GM12801 (cell line): Measurements from ENCODE around the gene MYH13.

Experiments
- TF ChIP-seq, protein P1 (sequence below): IDR thresholded peaks from one replicate; pipeline ENCODE4 v1.5.1; 2011; ENCODE audit warnings: control low read depth; ENCODE audit not compliant: insufficient read length; ENCODE audit errors: extremely low read depth

Gene MYH13

DNA sequence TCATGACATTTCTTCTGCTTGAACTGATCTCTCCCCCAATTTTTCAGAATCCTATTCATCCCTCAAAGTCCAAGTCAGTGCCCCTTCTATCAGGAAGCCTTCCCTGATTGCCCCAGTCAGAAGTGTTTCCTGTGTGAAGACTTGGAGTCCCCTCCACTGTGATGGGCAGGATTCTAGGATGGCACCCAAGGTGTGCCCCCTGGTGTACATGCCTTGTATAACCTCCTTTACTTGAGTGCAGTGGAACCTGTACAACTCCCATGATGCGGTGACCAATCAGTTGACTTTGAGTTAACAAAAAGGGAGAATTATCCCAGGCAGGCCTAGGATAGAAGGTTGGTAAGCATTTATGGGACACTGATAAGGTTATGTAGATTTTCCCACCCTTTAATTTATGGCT, 23.4 kb downstream of the MYH13 start:
- TF ChIP-seq, protein P1, sequence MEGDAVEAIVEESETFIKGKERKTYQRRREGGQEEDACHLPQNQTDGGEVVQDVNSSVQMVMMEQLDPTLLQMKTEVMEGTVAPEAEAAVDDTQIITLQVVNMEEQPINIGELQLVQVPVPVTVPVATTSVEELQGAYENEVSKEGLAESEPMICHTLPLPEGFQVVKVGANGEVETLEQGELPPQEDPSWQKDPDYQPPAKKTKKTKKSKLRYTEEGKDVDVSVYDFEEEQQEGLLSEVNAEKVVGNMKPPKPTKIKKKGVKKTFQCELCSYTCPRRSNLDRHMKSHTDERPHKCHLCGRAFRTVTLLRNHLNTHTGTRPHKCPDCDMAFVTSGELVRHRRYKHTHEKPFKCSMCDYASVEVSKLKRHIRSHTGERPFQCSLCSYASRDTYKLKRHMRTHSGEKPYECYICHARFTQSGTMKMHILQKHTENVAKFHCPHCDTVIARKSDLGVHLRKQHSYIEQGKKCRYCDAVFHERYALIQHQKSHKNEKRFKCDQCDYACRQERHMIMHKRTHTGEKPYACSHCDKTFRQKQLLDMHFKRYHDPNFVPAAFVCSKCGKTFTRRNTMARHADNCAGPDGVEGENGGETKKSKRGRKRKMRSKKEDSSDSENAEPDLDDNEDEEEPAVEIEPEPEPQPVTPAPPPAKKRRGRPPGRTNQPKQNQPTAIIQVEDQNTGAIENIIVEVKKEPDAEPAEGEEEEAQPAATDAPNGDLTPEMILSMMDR: no peak

DNA sequence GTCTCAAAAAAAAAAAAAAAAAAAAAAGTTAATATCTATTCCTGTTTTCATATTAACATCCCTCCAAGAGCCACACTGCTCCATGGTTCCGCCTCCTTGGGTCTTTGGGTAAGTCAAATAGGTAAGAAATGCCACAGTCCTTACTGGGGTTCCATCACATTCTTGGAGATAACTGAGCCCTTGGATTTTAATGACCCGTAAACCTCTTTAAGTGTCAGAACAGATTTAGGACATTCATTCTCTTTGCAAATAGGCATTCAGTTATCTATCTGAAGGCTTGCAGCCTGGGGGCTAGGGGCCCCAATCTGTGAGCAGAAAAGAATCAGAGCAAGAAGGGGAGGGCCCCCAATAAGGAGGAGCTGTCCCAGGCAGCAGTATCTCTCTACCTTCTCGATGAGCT, 28.0 kb downstream of the MYH13 start:
- TF ChIP-seq, protein P1: no peak

DNA sequence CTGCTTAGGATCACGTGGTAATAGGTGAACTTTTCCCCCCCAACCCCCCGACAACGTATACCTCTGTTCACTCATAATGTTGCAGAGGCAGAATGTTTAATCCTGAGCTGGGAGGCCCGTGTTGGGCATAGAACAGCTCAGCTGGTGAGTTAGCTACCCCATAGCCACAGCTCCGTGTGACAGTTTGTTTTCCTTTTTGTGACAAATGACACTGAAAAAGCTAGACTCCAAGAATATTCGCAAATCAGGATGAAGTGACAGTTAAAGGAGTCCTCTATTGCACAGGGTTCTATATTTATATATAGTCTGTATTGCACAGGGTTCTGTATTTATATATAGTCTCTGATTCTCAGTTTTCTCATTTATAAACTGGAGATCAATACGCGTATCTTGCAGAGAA, 33.8 kb downstream of the MYH13 start:
- TF ChIP-seq, protein P1: no peak

DNA sequence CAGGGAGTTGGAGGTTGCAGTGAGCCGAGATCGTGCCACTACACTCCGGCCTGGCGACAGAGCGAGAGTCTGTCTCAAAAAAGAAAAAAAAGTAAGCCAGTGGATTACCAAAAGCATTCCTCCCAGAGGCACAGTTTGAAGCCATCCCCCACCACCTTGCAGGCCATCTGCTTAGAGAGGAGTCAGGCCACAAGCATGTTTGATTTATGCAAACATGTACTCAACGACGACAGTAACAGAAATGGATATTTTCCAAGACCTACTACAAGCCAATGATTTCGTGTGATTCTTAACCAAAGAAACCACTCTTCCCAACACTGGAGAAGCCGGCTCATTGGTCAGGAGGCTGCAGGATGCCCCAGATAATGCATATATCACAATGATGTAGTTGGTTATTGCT, 34.8 kb downstream of the MYH13 start:
- TF ChIP-seq, protein P1: no peak

DNA sequence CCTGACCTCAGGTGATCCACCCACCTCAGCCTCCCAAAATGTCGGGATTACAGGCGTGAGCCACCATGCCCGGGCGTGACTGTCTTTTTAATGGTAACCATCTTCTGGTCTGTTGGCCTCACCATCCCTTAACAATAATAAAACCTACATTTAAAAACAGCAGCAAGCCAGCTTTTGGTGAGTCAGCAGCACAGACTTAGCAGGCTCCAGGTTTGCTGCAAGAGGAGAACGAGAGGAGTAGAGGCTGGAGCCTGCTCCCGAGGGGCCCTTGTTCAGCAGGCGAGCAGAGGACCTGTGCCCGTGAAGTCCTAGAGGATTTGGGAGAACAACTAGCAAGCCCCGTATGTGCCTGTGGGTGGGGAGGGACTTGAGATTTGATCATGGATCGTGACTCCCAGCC, 35.7 kb downstream of the MYH13 start:
- TF ChIP-seq, protein P1: no peak

DNA sequence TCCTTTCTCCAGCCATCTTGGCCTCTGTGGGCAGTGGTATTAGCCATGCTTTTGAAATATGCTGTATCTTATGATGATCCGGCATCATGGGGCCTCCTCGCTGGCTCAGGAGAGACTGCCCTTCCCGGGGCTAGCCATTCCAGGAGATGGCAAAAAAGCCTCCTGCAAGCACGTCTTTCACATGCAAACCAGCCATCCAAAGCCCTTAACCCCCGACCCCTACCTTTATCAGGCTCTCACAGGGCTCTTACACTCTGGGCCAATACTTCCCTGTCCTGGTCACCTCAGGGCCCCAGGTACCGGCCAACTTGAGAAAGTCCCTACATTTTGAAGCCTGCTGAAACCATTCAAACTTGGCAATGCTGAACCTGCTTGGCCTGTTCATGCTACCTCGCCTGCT, 36.4 kb downstream of the MYH13 start:
- TF ChIP-seq, protein P1: no peak

DNA sequence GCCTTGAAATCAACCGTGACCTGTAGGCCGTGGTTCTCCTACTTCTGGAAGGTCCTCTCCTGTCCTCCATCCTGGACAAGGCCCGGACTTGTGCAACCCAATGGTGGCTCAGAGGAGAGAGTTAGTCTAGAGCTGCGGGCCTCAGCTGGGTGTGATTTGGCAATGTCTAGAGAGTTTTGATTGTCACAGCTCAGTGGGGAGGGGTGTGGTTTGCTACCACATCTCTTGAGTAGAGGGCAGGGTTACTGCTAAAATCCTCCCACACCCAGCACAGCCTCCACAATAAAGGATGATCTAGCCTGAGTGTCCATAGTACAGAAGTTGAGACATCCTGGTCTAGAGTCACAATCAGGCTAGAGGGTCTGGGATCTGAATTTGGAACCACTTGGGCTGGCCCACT, 40.3 kb downstream of the MYH13 start:
- TF ChIP-seq, protein P1: no peak
